ENCODE data around the gene TTYH3. TPM values are rescaled to one million over a fixed set of nuclear protein-coding genes. Genes with fewer than 3 reads are reported as not detected.

Gene TTYH3
- total RNA-seq, 4 donors from 2014 or later, result 7.2 to 43.2 (median 15.7) TPM

DNA sequence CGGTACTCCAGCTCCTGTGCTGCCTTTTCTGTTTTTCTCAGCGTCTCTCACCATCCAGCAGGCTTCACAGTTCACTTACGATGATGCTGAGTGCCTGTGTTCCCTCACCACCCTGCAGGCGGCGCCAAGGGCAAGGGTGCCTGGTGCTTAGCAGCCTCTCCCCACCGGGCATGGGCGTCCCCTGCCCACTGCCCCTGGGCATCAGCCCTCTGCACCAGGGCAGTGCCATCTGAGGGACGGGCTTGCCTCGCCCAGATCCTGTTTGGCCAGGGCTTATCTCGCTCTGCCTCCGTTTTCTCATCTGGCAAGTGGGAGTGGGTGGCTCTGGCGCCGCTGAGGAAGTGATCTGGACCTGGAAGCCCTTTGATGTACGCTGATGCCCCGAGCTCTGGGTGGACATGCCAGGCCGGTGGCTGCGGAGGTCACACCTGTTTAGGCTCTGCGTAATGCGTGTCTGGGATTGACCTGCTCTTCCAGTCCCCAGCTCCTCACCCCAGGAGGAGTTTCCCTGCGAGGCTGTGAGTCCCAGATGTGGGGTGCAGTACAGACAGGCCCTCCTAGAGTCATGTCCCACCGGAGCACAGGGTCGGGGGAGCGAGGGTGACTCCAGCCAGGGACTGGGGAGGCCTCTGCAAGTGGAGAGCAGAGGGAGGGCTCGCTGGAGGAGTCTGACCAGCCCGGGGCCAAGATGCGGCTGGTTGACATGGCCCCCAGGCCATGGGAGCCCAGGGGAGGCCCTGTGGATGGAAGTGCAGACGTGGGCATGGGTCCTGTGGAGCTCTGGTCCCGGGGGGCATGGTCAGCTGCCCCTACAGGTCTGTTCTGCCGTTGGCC, 11.8 kb downstream of the TTYH3 start:
- H3K4me3 ChIP-seq, result no peak overlapping the region
- no peaks in the 10 kb centered on the region for H3K27me3 ChIP-seq
- peaks cover 0 to 21% (median 9%) of the 10 kb centered on the region in 3 donors for H3K36me3 ChIP-seq
- no peaks in the 10 kb centered on the region for H3K9me3 ChIP-seq
- WGBS, 2 donors, result 70 to 94% methylated on average over 15 to 29 of the region's 29 CpGs
- peaks cover 0 to 57% (median 42%) of the 10 kb centered on the region in 4 donors for H3K4me1 ChIP-seq
- no peak for DNase-seq (ENCODE audit: low spot score in 2 of 2)
- H3K27ac ChIP-seq, result peak overlapping the region in 1 of 4 donors; percentile 27
- TF ChIP-seq, protein P1, sequence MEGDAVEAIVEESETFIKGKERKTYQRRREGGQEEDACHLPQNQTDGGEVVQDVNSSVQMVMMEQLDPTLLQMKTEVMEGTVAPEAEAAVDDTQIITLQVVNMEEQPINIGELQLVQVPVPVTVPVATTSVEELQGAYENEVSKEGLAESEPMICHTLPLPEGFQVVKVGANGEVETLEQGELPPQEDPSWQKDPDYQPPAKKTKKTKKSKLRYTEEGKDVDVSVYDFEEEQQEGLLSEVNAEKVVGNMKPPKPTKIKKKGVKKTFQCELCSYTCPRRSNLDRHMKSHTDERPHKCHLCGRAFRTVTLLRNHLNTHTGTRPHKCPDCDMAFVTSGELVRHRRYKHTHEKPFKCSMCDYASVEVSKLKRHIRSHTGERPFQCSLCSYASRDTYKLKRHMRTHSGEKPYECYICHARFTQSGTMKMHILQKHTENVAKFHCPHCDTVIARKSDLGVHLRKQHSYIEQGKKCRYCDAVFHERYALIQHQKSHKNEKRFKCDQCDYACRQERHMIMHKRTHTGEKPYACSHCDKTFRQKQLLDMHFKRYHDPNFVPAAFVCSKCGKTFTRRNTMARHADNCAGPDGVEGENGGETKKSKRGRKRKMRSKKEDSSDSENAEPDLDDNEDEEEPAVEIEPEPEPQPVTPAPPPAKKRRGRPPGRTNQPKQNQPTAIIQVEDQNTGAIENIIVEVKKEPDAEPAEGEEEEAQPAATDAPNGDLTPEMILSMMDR (IDR thresholded peaks at IDR 0.05), result no peak
- TF ChIP-seq EP300 (IDR thresholded peaks at IDR 0.05), result no peak
- TF ChIP-seq POLR2A (IDR thresholded peaks at IDR 0.05), result no peak

GRCh38 chr7:2644220-2644561, 12.4 kb downstream of the TTYH3 start:
- TF ChIP-seq EP300 (IDR thresholded peaks at IDR 0.05) (no peak), POLR2A (IDR thresholded peaks at IDR 0.05) (no peak)
- TF ChIP-seq, protein P1 (IDR thresholded peaks at IDR 0.05), result no peak
- Histone ChIP-seq H3K4me3 (no peak overlapping the region), H3K27ac (peak overlapping the region in 1 of 4 donors; percentile 27), H3K4me1 (peaks cover 0 to 51% (median 38%) of the 10 kb centered on the region in 4 donors), H3K36me3 (peaks cover 0 to 25% (median 9%) of the 10 kb centered on the region in 3 donors), H3K9me3 (no peaks in the 10 kb centered on the region), H3K27me3 (no peaks in the 10 kb centered on the region)
- DNase-seq (ENCODE audit: low spot score in 2 of 2), result no peak
- 55 to 70% methylated on average over 2 to 6 of the region's 6 CpGs for WGBS, 2 donors

GRCh38 chr7:2644562-2645273, 12.9 kb downstream of the TTYH3 start:
- TF ChIP-seq EP300 (IDR thresholded peaks at IDR 0.05) (no peak), POLR2A (IDR thresholded peaks at IDR 0.05) (no peak)
- TF ChIP-seq, protein P1 (IDR thresholded peaks at IDR 0.05), result no peak
- H3K4me3 ChIP-seq, result no peak overlapping the region
- H3K9me3 ChIP-seq, result no peaks in the 10 kb centered on the region
- 46 to 70% methylated on average over 2 of the region's 18 CpGs for WGBS, 2 donors
- H3K4me1 ChIP-seq, result peaks cover 0 to 46% (median 37%) of the 10 kb centered on the region in 4 donors
- DNase-seq (ENCODE audit: low spot score in 2 of 2), result no peak
- H3K27ac ChIP-seq, result peak overlapping the region in 2 of 4 donors; percentile 10 to 27
- H3K36me3 ChIP-seq, result peaks cover 0 to 30% (median 9%) of the 10 kb centered on the region in 3 donors
- no peaks in the 10 kb centered on the region for H3K27me3 ChIP-seq

- Histone ChIP-seq H3K4me3 (no peak overlapping the region), H3K27me3 (no peaks in the 10 kb centered on the region), H3K27ac (peak overlapping the region in 1 of 4 donors; percentile 10), H3K9me3 (no peaks in the 10 kb centered on the region), H3K4me1 (peaks cover 0 to 40% (median 35%) of the 10 kb centered on the region in 4 donors), H3K36me3 (peaks cover 0 to 37% (median 9%) of the 10 kb centered on the region in 3 donors)
- no peak for TF ChIP-seq POLR2A (IDR thresholded peaks at IDR 0.05)
- no peak for TF ChIP-seq EP300 (IDR thresholded peaks at IDR 0.05)
- TF ChIP-seq, protein P1 (IDR thresholded peaks at IDR 0.05), result no peak
- DNase-seq (ENCODE audit: low spot score in 2 of 2), result no peak
- 22 to 66% methylated on average over 4 to 12 of the region's 14 CpGs for WGBS, 2 donors
These were observed 13.6 kb downstream of the TTYH3 start for GRCh38 chr7:2645274-2645868.
